ENCODE results near the gene PAWR.
"Not testable (repeated sequence)": the region's sequence is repeated elsewhere in the genome, so short reads cannot be mapped to it uniquely, and the experiment has no call there.

PAWR gene

DNA sequence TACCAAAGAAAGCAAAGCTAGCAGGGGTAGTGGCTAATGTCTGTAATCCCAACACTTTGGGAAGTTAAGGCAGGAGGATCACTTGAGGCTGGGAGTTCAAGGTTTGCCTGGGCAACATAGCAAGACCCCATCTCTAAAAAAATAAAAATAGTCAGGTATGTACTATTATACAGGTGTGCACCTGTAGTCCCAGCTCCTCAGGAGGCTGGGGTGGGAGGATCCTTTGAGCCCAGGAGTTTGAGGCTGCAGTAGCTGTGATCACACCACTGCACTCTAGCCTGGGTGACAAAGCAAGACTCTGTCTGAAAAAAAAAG lies 142.2 kb downstream of the PAWR start:
- DNase-seq (ENCODE audit: low read depth) = no peak

DNA sequence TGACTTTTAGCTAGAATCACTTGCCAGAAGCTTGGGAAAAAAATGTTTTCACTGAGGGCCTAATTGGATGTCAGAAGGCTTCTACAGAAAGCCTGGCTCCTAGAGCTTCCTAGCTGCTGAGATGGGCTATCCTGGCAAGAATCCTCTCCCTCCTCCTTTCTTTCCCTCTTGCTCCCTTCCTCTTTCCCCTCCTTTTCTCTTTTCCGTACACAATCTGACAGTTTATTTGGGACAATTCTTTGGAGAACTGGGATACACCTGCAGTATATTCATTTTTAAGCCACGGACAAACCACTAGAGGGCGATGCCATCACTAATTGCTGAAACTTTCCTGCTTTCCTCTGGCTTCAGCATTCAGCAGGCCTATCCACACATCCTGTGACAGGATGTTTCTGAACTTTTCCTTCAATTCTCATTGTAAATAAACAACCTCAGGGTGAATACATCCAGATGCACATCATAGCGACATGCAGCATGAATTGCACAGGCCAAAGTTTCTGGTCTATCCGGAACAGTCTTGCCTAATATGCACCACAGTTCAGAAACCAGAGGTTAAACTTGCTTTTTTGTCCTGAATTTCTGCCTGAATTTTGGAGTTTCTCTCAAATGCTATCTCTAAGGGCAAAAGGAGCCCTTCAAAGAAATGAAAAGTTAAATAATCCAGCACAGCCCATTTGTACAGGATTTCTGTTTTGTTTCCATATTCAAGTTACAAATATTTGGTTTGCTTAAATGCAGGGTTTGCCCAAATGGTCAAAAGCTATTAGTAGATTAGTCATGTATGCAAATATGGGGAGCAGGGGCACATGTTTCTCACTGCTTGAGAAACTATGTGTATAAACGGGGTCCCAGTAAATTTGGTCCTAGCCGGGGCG lies 142.8 kb downstream of the PAWR start:
- DNase-seq (ENCODE audit: low read depth) = no peak

DNA sequence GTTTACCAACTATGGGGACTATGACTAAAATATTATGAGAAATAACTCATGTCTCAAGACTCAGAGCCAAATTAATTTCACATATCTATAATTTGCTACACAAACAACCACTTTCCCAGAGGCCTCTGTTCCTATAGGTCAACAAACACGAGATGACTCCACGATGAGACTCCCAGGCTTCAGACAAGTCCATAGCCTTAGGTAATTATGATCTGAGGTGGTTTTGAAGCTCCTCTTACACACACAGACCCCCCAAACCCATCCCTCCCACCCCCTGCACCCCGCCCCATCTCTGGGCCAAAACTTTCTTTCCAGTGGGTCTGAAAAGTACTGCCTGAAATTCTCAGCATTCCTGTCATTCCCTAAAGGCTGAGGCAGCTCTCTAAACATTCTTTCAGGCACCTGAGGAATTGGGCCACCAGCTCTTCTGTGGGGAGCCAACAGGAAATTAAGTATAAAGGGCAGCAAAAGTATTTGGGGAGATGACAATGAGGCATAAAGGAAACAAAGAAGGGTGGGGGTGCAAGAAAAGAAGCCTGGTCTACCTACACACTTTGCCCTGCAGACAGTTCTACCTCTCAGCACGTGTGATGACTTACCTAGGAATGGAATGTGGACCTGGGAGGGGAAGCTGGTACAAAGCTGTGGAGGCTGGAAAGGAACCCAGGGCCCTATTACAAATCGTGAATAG lies 143.6 kb downstream of the PAWR start:
- peak; percentile 63 for DNase-seq (ENCODE audit: low read depth)

DNA sequence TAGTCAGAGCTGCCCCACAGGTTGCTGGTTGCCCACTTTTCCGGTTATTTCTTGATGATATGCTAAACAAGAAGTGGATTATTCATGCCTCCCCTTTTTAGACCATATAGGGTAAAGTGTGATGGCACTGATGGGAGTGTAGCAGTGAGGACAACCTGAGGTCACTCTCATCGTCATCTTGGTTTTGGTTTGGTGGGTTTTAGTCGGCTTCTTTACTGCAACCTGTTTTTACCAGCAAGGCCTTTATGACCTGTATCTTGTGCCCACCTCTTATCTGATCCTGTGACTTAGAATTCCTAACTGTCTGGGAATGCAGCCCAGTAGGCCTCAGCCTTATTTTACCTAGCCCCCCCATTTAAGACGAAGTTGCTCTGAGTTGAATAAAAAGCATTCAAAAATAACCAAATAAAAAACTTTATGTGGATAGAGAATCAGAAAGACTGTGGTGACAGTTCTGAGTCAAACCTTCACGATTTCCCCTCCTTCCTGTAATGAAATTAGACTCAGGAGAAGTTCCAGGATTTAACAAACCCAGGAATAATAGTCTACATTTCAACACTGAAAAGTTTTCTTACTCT lies 144.2 kb downstream of the PAWR start:
- DNase-seq (ENCODE audit: low read depth) = no peak

DNA sequence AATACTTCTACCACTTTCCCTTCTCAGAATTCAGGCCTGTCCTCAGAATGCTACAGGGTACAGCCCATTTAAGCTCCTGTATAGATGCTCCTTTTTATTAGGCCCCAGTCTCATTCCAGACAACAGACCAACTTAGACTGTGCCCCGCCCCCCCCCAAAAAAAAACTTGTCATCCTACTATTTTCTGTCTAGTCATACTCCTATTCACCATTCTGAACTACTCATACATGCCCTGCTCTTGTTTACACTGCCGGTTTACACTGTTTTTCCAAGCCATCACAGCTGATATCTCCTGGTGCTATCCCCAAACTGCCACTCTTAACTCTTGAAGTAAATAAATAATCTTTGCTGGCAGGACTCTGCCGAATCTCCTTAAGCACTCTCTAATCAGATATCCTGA lies 146.3 kb downstream of the PAWR start:
- DNase-seq (ENCODE audit: low read depth) = not testable (repeated sequence)

DNA sequence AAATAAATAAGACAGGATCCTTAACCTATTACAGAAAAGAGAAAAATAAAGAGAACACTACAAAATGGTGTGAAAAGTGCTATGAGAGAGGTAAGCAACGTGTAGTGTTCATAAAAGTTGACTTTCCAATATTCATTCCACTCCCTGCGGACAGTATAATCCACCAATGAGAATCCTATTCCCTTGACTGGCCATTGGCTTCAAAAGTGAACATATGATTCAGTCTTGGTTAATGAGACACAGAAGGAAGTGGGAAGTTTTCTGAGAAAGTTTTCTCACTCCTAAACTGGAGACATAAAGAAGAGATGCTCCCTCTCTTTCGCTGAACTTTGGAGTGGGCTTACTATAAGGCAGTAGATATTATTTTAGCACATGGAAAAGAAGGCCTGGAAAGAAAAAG lies 153.1 kb downstream of the PAWR start:
- no peak for DNase-seq (ENCODE audit: low read depth)

DNA sequence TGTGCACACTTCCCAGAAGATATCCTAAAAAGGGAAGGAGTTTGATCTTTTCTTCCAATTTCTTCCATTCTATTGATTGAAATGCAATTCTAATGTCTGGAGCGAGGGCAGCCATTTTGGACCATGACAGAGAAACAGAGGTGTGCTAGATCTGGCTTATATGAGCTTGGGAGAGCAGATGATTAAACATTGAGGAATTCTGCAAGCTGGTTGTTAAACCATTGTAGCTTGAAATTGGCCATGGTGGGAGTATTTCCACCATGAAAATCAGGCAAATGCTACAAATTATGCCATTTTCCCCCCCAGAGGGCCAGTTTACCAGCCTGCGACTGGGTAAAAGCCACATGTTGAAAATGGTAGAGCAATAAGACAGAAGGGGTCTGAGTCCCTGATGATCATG lies 155.0 kb downstream of the PAWR start:
- no peak for DNase-seq (ENCODE audit: low read depth)
